NCI-H1105 (cell line): ENCODE data around the gene OR8K1.

ENCODE experiments used
- DNase-seq: peaks from one replicate; lab custom pipeline; 2025; lab: John Stamatoyannopoulos, UW

Gene OR8K1

GRCh38 chr11:56345739-56346138, at the start of gene OR8K1:
TSS of gene OR8K1 (plus strand) at chr11:56346039. CDS start at chr11:56346039, 0 bp downstream.
- DNase-seq = no peak

- no peak for DNase-seq
These were observed 48.9 kb upstream of the OR8K1 start for GRCh38 chr11:56296898-56297297.

GRCh38 chr11:56307836-56308235, 38.0 kb upstream of the OR8K1 start:
- DNase-seq = no peak

- no peak for DNase-seq
These were observed 31.0 kb upstream of the OR8K1 start, which contains the start of gene OR8K3 for GRCh38 chr11:56314844-56315243. TSS of gene OR8K3 (plus strand) at chr11:56315144. CDS start at chr11:56318307, 3,163 bp downstream.

GRCh38 chr11:56331861-56332491, 13.9 kb upstream of the OR8K1 start:
- no peak for DNase-seq

GRCh38 chr11:56333156-56333555, 12.7 kb upstream of the OR8K1 start:
- DNase-seq = no peak

- no peak for DNase-seq
These were observed 5.5 kb upstream of the OR8K1 start for GRCh38 chr11:56340289-56340688.

GRCh38 chr11:56353991-56354390, 8.2 kb downstream of the OR8K1 start, which contains the start of gene OR8J1:
TSS of gene OR8J1 (plus strand) at chr11:56354291. CDS start at chr11:56360247, 5,956 bp downstream.
- no peak for DNase-seq

GRCh38 chr11:56375324-56375723, 29.5 kb downstream of the OR8K1 start, which contains the start of gene OR8U1:
TSS of gene OR8U1 (plus strand) at chr11:56375624. CDS start at chr11:56375624, 0 bp downstream.
- no peak for DNase-seq

GRCh38 chr11:56380120-56380519, 34.3 kb downstream of the OR8K1 start:
- DNase-seq = no peak

- DNase-seq = no peak
These were observed 48.5 kb downstream of the OR8K1 start for GRCh38 chr11:56394381-56394780.

GRCh38 chr11:56396047-56396446, 50.2 kb downstream of the OR8K1 start:
- no peak for DNase-seq
